Measurements from ENCODE around the gene CCDC112. TPM values are rescaled to one million over a fixed set of nuclear protein-coding genes. Genes with fewer than 3 reads are reported as not detected.
A peak's percentile ranks its signal among the peaks of the same experiment; 100 is the strongest.

Gene CCDC112
- total and polyA plus RNA-seq, 2 of the 13 experiments (the other 11 are each of a cell fraction or from before 2014, with no cell fraction given): 1.1 to 2.8 TPM

DNA sequence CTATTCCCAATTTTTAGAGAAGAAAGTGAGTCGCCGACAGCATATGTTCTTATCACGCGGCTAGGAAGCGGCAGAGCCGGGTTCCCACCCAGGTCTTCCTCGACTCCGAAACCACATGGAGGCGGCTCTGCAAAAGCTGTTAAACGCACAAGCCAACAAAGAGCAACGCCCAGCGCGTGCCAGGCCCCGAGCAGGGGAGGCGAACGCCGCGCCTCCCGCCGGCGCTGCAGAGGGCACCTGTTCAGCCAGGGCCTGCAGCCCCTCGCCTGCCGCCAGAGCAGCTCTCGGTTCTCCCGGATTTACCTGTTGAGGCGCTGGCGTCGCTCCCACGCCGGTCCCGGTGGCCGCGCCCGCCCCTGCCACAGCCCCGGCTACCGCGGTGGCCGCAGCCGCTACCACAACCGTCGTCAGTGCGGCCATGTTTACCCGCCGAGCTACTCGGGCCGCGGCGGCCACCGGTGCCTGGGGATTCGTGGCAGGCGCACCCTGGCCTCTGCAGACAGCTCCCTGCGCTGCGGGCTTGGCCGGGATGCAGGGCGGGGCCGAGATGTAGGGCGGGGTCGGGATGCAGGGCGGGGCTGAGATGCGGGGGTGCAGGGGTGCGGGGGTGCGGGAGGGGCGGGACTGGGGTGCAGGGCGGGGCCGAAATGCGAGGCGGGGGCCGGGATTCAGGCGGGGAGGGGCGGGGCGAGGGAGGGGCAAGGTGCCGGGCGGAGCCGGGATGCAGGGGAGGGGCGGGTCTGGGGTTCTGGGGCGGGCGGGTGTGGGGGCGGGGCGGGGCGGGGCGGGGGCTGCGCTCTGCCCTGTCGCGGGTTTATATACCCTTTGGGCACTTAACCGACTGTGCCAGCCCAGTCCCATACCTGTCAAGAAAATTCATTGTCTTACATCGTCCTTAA is at the start of gene CCDC112 (continued):
- TF ChIP-seq, protein P1, sequence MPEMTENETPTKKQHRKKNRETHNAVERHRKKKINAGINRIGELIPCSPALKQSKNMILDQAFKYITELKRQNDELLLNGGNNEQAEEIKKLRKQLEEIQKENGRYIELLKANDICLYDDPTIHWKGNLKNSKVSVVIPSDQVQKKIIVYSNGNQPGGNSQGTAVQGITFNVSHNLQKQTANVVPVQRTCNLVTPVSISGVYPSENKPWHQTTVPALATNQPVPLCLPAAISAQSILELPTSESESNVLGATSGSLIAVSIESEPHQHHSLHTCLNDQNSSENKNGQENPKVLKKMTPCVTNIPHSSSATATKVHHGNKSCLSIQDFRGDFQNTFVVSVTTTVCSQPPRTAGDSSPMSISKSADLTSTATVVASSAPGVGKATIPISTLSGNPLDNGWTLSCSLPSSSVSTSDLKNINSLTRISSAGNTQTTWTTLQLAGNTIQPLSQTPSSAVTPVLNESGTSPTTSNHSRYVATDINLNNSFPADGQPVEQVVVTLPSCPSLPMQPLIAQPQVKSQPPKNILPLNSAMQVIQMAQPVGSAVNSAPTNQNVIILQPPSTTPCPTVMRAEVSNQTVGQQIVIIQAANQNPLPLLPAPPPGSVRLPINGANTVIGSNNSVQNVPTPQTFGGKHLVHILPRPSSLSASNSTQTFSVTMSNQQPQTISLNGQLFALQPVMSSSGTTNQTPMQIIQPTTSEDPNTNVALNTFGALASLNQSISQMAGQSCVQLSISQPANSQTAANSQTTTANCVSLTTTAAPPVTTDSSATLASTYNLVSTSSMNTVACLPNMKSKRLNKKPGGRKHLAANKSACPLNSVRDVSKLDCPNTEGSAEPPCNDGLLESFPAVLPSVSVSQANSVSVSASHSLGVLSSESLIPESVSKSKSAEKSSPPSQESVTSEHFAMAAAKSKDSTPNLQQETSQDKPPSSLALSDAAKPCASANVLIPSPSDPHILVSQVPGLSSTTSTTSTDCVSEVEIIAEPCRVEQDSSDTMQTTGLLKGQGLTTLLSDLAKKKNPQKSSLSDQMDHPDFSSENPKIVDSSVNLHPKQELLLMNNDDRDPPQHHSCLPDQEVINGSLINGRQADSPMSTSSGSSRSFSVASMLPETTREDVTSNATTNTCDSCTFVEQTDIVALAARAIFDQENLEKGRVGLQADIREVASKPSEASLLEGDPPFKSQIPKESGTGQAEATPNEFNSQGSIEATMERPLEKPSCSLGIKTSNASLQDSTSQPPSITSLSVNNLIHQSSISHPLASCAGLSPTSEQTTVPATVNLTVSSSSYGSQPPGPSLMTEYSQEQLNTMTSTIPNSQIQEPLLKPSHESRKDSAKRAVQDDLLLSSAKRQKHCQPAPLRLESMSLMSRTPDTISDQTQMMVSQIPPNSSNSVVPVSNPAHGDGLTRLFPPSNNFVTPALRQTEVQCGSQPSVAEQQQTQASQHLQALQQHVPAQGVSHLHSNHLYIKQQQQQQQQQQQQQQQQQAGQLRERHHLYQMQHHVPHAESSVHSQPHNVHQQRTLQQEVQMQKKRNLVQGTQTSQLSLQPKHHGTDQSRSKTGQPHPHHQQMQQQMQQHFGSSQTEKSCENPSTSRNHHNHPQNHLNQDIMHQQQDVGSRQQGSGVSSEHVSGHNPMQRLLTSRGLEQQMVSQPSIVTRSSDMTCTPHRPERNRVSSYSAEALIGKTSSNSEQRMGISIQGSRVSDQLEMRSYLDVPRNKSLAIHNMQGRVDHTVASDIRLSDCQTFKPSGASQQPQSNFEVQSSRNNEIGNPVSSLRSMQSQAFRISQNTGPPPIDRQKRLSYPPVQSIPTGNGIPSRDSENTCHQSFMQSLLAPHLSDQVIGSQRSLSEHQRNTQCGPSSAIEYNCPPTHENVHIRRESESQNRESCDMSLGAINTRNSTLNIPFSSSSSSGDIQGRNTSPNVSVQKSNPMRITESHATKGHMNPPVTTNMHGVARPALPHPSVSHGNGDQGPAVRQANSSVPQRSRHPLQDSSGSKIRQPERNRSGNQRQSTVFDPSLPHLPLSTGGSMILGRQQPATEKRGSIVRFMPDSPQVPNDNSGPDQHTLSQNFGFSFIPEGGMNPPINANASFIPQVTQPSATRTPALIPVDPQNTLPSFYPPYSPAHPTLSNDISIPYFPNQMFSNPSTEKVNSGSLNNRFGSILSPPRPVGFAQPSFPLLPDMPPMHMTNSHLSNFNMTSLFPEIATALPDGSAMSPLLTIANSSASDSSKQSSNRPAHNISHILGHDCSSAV (CRISPR knock-in tag; IDR thresholded peaks at IDR 0.05; ENCODE audit: borderline replicate concordance): no peak
- TF ChIP-seq CHCHD3 (CRISPR knock-in tag; IDR thresholded peaks at IDR 0.05) (no peak), FOXP1 (IDR thresholded peaks at IDR 0.05) (no peak), FOXP1 (CRISPR knock-in tag; IDR thresholded peaks at IDR 0.05) (no peak), E2F1 (CRISPR knock-in tag; IDR thresholded peaks at IDR 0.05) (no peak; the same call in 1 of the 2 replicates), FOXJ3 (CRISPR knock-in tag; IDR thresholded peaks at IDR 0.05; ENCODE audit: borderline replicate concordance) (no peak), GZF1 (CRISPR knock-in tag; IDR thresholded peaks at IDR 0.05) (no peak), TBX2 (CRISPR knock-in tag; IDR thresholded peaks at IDR 0.05; ENCODE audit: borderline replicate concordance) (peak; percentile 47; the same call in 1 of the 2 replicates), ETV5 (CRISPR knock-in tag; IDR thresholded peaks at IDR 0.05; ENCODE audit: borderline replicate concordance) (no peak), CREB3 (CRISPR knock-in tag; IDR thresholded peaks at IDR 0.05) (no peak), CBX2 (IDR thresholded peaks at IDR 0.05; ENCODE audit: low read depth, low read length) (no peak), CBX2 (CRISPR knock-in tag; IDR thresholded peaks at IDR 0.05; ENCODE audit: low read depth) (no peak), ZBED4 (CRISPR knock-in tag; IDR thresholded peaks at IDR 0.05; ENCODE audit: borderline replicate concordance) (no peak), ATF1 (CRISPR knock-in tag; IDR thresholded peaks at IDR 0.05) (no peak), KAT2B (IDR thresholded peaks at IDR 0.05; ENCODE audit: borderline replicate concordance, low read depth, low read length) (no peak)
